ENCODE data around the gene BCAR1.
A peak's percentile ranks its signal among the peaks of the same experiment; 100 is the strongest.
"Not testable (repeated sequence)": the region's sequence is repeated elsewhere in the genome, so short reads cannot be mapped to it uniquely, and the experiment has no call there.

BCAR1 gene

GRCh38 chr16:75272097-75272551 is 20.7 kb upstream of the BCAR1 start:
- DNase-seq (ENCODE audit: low spot score) = no peak

GRCh38 chr16:75271441-75272096 is 20.1 kb upstream of the BCAR1 start:
- DNase-seq (ENCODE audit: low spot score) = no peak

GRCh38 chr16:75269358-75269757 is 17.9 kb upstream of the BCAR1 start:
- not testable (repeated sequence) for DNase-seq (ENCODE audit: low spot score)

GRCh38 chr16:75267631-75268264 is 16.3 kb upstream of the BCAR1 start:
- no peak for DNase-seq (ENCODE audit: low spot score)

- no peak for DNase-seq (ENCODE audit: low spot score)
Measured at GRCh38 chr16:75266738-75267630, 15.6 kb upstream of the BCAR1 start.

- DNase-seq (ENCODE audit: low spot score) = peak; percentile 28
Measured at GRCh38 chr16:75265911-75266701, 14.7 kb upstream of the BCAR1 start.

GRCh38 chr16:75264999-75265910 is 13.8 kb upstream of the BCAR1 start:
- no peak for DNase-seq (ENCODE audit: low spot score)

- DNase-seq (ENCODE audit: low spot score) = no peak
Measured at GRCh38 chr16:75264457-75264998, 13.1 kb upstream of the BCAR1 start.

GRCh38 chr16:75263963-75264445 is 12.6 kb upstream of the BCAR1 start:
- no peak for DNase-seq (ENCODE audit: low spot score)

- no peak for DNase-seq (ENCODE audit: low spot score)
Measured at GRCh38 chr16:75263291-75263962, 12.0 kb upstream of the BCAR1 start.

- DNase-seq (ENCODE audit: low spot score) = no peak
Measured at GRCh38 chr16:75262800-75263127, 11.3 kb upstream of the BCAR1 start.

GRCh38 chr16:75262104-75262799 is 10.8 kb upstream of the BCAR1 start:
- DNase-seq (ENCODE audit: low spot score) = no peak

- no peak for DNase-seq (ENCODE audit: low spot score)
Measured at GRCh38 chr16:75261590-75262078, 10.2 kb upstream of the BCAR1 start.

GRCh38 chr16:75260851-75261589 is 9.6 kb upstream of the BCAR1 start:
- no peak for DNase-seq (ENCODE audit: low spot score)

GRCh38 chr16:75258807-75259141 is 7.3 kb upstream of the BCAR1 start:
- no peak for DNase-seq (ENCODE audit: low spot score)

GRCh38 chr16:75257886-75258806 is 6.7 kb upstream of the BCAR1 start:
- no peak for DNase-seq (ENCODE audit: low spot score)

- DNase-seq (ENCODE audit: low spot score) = no peak
Measured at GRCh38 chr16:75256696-75257343, 5.4 kb upstream of the BCAR1 start.
